ENCODE measurements around the gene TSACC. TPM values are rescaled to one million over a fixed set of nuclear protein-coding genes. Genes with fewer than 3 reads are reported as not detected.
"Not testable (repeated sequence)": the region's sequence is repeated elsewhere in the genome, so short reads cannot be mapped to it uniquely, and the experiment has no call there.

Gene TSACC
- total RNA-seq, 2 experiments from 2014 or later = 0.25 to 0.83 TPM

DNA sequence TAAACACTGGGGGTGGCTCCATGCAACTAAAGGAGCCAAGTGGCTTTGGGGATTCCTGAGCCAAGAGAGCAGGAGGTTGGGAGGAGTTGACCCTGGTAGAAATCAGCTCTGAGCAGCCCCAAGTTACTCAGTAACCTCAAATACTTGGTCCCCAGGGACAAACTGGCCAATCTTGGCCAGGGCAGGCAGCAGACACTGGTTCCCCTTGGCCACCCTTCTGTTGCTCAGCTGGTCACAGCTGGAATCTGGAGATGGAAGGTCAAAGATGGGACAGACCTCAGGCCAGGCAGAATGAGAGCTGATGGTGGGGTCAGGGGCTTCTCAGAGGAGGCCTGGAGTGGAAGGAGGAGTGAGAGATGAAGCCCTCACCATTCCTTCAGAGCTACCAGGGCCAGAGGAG is 27.4 kb downstream of the TSACC start:
- DNase-seq (no peak), ATAC-seq (no peak)
- Mint-ChIP-seq H3K27me3 (peaks cover 20% of the 10 kb centered on the region), H3K9me3 (ENCODE audit: low read depth) (no peaks in the 10 kb centered on the region), H3K4me3 (no peak overlapping the region), H3K27ac (no peak overlapping the region), H3K36me3 (ENCODE audit: low read depth) (no peaks in the 10 kb centered on the region), H3K4me1 (peaks cover 2% of the 10 kb centered on the region)
- CTCF ChIA-PET = interaction anchor here (0.8 to 1.1 kb wide), 4 partner anchors 9 to 146 kb away, joined by 3 to 4 read pairs (median 3); no protein-coding TSS in a partner anchor
- POLR2A ChIA-PET = no interaction called here
- intact Hi-C loops (cut with DNase I, micrococcal nuclease) = no loop called here

DNA sequence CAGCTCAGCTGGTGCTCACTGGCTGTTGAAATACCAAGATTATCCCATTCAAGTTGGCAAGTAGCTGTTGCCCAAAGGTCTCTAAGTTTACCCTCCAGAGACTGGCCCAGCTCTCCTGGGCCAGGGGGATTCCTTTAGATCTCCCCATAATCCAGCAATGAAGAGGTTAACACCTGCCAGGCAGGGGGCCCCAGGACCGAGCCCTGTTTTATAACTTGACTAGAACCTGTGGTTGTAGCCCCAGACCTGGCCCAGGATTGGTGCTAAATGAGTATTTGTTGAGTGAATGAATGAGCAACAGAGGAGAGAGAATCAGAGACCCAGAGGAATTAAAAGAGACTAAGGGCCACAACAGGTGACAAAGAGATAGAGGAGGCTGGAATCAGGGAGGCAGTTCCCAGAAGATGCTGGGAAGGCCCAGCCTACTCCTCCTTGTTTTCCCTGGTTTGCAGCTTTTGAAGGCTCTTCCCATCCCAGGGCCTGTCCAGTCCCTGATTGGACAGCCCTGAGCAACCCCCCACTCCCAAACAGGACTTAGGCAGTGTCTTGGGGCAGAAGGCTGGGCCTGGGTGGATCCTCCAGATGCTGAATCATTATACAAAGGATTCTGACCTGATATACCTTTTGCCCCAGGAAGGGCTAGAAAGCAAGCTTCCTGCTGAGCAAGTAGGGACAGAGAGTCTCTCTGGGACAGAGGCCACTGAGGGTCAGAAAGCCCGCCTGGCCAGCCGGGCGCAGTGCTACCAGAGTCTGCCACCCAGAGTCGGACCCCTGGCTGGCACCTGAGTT is 28.2 kb downstream of the TSACC start:
- no peak overlapping the region for H3K4me3 Mint-ChIP-seq
- intact Hi-C loops (cut with DNase I, micrococcal nuclease) = no loop called here
- H3K4me1 Mint-ChIP-seq = peaks cover 2% of the 10 kb centered on the region
- no peak for DNase-seq
- ATAC-seq = no peak
- H3K36me3 Mint-ChIP-seq (ENCODE audit: low read depth) = no peaks in the 10 kb centered on the region
- no peaks in the 10 kb centered on the region for H3K9me3 Mint-ChIP-seq (ENCODE audit: low read depth)
- CTCF ChIA-PET = interaction anchor here (1.0 to 1.1 kb wide), 3 partner anchors 10 to 80 kb away, joined by 3 to 4 read pairs (median 3); no protein-coding TSS in a partner anchor
- no peak overlapping the region for H3K27ac Mint-ChIP-seq
- H3K27me3 Mint-ChIP-seq = peaks cover 20% of the 10 kb centered on the region
- POLR2A ChIA-PET = interaction anchor here (0.6 kb wide), 1 partner anchor 207 kb away, joined by 3 read pairs; no protein-coding TSS in a partner anchor

DNA sequence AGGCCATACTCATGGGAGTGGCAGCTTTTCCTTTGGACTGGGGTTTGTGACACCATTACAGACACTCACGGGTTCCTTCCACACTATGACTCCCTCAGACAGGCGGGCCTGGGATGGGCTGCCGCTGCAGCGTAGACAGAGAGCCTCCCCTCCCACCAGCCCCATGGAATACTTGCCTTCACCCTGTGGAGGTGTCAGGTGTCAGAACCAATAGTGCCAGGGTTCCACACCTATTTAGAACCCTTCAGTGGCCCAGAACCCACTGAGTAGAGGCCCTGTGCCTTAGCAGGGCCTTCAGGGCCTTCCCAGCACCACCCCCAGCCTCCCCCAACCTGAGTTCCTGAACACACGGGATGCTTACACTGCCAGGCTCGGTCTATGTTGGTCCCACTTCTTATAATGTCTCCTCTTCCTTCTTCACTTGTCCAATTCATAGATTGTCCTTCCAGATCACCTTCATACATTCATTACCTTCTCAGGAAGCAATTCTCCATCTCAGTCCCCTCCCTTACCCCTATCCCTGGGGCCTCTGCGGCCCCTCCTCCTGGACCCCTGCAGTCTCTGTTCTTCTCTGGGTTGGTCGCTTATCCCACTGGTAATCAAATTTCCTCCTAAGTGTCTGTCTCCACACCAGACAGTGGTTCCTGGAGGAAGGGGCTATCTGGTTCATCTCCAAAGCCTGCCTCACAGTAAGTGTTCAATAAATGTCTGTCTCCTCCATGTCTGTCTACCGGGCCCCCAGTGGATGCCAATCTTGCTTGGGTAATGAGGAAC is 29.2 kb downstream of the TSACC start:
- Mint-ChIP-seq H3K9me3 (ENCODE audit: low read depth) (no peaks in the 10 kb centered on the region), H3K27ac (no peak overlapping the region), H3K4me1 (peaks cover 2% of the 10 kb centered on the region), H3K4me3 (no peak overlapping the region), H3K36me3 (ENCODE audit: low read depth) (no peaks in the 10 kb centered on the region), H3K27me3 (peaks cover 24% of the 10 kb centered on the region)
- ChIA-PET CTCF (no interaction called here), POLR2A (no interaction called here)
- intact Hi-C loops (cut with DNase I, micrococcal nuclease) = loop anchor here in 1 of 2 experiments (2.0 kb wide), 1 partner anchor 19 kb away; no protein-coding TSS in a partner anchor
- no peak for DNase-seq
- ATAC-seq = no peak

DNA sequence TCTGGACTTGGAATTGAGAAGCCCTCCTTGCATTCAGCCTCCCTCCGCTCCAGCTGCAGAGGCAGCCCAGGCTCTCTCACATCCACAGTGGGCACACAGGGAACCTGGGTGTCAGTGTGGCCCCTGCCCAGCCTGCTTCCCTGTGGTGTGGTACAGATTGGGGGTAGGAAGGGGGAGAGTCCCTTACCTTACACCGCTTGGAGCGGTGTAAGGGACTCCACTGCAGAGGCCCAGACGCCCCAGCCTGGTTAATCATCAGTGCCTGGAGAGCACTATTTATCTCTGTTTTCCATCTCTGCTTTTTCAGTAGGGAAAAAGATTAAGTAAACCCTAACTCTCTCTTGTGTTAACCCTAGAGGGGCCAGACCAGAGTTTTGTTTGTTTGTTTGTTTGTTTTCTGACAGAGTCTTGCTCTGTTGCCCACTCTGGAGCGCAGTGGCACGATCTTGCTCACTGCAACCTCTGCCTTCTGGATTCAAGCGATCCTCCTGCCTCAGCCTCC is 29.9 kb downstream of the TSACC start:
- Mint-ChIP-seq H3K4me1 (peaks cover 2% of the 10 kb centered on the region), H3K4me3 (no peak overlapping the region), H3K27me3 (peaks cover 26% of the 10 kb centered on the region), H3K36me3 (ENCODE audit: low read depth) (no peaks in the 10 kb centered on the region), H3K27ac (no peak overlapping the region), H3K9me3 (ENCODE audit: low read depth) (no peaks in the 10 kb centered on the region)
- intact Hi-C loops (cut with DNase I, micrococcal nuclease) = loop anchor here in 1 of 2 experiments (2.0 kb wide), 1 partner anchor 19 kb away; no protein-coding TSS in a partner anchor
- DNase-seq = no peak
- POLR2A ChIA-PET = no interaction called here
- no peak for ATAC-seq
- CTCF ChIA-PET = no interaction called here

DNA sequence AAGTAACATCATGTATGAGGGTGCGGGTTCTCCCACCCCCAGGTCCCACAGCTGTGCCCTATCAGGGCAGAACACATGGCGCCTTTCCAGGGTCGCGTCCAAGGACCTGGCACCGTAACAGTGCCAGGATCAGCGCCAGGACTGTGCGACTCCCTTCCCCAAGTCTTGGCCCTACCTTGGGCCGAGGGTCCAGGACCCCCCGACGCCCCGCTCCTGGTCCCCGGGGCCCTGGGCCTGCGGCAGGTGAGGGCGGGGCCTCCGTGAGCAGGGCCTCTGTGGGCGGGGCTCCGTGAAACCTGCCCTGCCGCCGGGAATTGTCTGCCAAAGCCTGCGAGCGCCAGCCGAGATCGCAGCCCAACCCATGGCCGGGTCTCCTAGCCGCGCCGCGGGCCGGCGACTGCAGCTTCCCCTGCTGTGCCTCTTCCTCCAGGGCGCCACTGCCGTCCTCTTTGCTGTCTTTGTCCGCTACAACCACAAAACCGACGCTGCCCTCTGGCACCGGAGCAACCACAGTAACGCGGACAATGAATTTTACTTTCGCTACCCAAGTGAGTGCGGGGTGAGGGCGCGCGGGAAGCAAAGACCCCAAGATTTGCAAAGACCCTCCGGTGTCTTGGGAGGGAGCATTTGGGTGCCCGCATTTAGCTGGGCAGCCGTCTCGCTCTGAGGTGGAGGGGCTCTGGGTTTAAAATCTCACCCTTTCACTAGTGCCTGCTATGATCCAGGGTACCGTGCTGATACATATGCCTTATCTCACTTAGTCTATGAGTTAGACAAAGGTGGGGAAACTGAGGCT is 30.8 kb downstream of the TSACC start, which contains the start of gene RHBG:
Gene RHBG, plus strand, starts transcription at position 323 of the 796 bp plus-strand sequence. Its CDS starts 39 bp downstream, at position 362.
- ATAC-seq (peak; percentile 51), DNase-seq (peak; percentile 35)
- POLR2A ChIA-PET = no interaction called here
- H3K36me3 Mint-ChIP-seq (ENCODE audit: low read depth) = no peaks in the 10 kb centered on the region
- CTCF ChIA-PET = interaction anchor here (0.6 to 1.4 kb wide), 2 partner anchors 16 to 253 kb away, joined by 3 to 7 read pairs; no protein-coding TSS in a partner anchor
- peaks cover 2% of the 10 kb centered on the region for H3K4me1 Mint-ChIP-seq
- H3K4me3 Mint-ChIP-seq = peak within 1 kb of the TSS; percentile 47
- no peaks in the 10 kb centered on the region for H3K9me3 Mint-ChIP-seq (ENCODE audit: low read depth)
- peaks cover 23% of the 10 kb centered on the region for H3K27me3 Mint-ChIP-seq
- no peak within 1 kb of the TSS for H3K27ac Mint-ChIP-seq
- intact Hi-C loops (cut with DNase I, micrococcal nuclease) = loop anchor here in 1 of 2 experiments (2.0 kb wide), 1 partner anchor 20 kb away; no protein-coding TSS in a partner anchor

DNA sequence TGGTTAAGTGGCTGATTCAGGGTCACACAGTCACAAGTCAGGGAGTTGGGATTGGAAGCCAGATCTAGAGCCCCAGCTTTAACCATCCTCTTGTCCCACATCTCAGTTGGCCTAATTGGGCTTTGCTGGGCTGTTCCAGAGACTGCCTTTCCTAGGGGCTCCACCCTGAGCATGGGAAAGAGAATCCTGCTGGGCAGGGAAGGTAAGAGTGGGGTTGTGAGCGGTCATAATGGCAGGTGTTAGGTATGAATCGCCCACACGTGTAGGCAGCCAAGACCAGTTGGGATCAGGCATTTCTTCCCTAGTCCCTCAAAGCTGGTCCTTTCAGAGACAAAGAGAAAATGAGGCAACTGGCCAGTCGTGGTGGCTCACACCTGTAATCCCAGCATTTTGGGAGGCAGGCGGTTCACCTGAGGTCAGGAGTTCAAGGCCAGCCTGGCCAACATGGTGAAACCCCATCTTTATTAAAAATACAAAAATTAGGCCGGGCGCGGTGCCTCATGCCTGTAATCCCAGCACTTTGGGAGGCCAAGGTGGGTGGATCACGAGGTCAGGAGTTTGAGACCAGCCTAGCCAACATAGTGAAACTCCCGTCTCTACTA is 31.5 kb downstream of the TSACC start:
- intact Hi-C loops (cut with DNase I, micrococcal nuclease) = loop anchor here in 1 of 2 experiments (2.0 to 10.0 kb wide), 2 partner anchors 21 to 185 kb away; no protein-coding TSS in a partner anchor
- H3K36me3 Mint-ChIP-seq (ENCODE audit: low read depth); ATAC-seq; H3K4me1 Mint-ChIP-seq; DNase-seq; H3K27ac Mint-ChIP-seq; H3K9me3 Mint-ChIP-seq (ENCODE audit: low read depth); POLR2A ChIA-PET: not testable (repeated sequence)
- peaks cover 22% of the 10 kb centered on the region for H3K27me3 Mint-ChIP-seq
- H3K4me3 Mint-ChIP-seq = peak overlapping the region; percentile 47
- CTCF ChIA-PET = interaction anchor here (0.6 to 1.4 kb wide), 3 partner anchors 16 to 253 kb away, joined by 3 to 7 read pairs (median 3); no protein-coding TSS in a partner anchor

DNA sequence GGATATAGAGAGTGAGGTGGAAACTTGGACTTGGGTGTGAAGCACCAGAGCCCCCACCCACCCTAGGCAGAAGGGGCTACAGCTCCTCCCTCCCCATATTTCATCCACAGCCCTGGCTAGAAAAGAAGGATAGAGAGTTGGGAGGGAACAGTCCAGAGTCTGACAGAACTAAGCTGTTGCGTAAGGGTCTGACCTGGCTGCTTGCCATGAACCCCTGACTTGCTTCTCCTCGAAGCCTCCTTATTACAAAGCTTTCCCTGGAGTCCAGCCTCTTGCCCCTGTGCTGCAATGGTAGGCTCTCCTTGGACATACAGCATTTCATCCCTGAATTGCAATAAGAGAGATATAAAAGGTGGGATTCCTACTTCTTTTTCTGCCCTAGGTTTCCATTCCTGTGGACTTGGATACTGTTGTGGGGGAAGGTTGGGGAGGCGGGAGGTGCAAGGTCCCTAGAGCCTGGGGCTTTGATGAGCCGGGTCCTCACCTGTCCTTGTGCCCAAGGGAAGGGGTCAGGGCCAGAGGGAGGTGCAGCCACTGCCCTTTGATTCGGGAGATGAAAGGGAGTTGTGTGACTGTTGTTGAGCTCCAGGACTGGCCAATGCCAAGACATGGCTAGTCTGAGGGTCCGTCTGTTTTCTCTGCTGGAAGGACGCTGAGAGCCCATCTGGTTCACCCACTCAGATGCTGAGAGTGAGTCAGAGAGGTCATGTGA is 33.4 kb downstream of the TSACC start:
- Mint-ChIP-seq H3K36me3 (ENCODE audit: low read depth) (no peaks in the 10 kb centered on the region), H3K4me1 (peaks cover 2% of the 10 kb centered on the region), H3K4me3 (no peak overlapping the region), H3K9me3 (ENCODE audit: low read depth) (no peaks in the 10 kb centered on the region), H3K27me3 (peaks cover 23% of the 10 kb centered on the region), H3K27ac (no peak overlapping the region)
- POLR2A ChIA-PET = no interaction called here
- CTCF ChIA-PET = interaction anchor here (0.5 to 1.9 kb wide), 8 partner anchors 9 to 308 kb away, joined by 3 to 14 read pairs (median 4); no protein-coding TSS in a partner anchor
- peak; percentile 58 for ATAC-seq
- DNase-seq = no peak
- intact Hi-C loops (cut with DNase I, micrococcal nuclease) = loop anchor here in 1 of 2 experiments (10.0 kb wide), 1 partner anchor 183 kb away; no protein-coding TSS in a partner anchor

DNA sequence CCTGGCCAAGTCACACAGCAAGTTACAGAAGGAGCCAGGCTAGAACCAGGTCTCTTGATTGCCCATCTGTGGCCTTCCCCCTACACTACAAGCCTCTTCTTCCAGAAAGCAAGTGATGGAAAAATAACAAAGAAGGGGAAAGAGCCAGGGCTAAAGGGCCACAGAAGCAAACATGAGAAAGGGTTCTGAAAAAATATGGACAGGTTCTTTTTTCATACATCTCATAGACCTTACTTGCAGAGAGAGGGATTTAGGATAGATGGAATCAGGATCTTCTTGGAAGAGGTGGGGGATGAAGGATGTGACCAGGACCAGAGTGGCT is 33.9 kb downstream of the TSACC start:
- peaks cover 23% of the 10 kb centered on the region for H3K27me3 Mint-ChIP-seq
- no peaks in the 10 kb centered on the region for H3K9me3 Mint-ChIP-seq (ENCODE audit: low read depth)
- peaks cover 2% of the 10 kb centered on the region for H3K4me1 Mint-ChIP-seq
- ChIA-PET POLR2A (no interaction called here), CTCF (interaction anchor here (1.6 to 1.9 kb wide), 2 partner anchors 14 to 73 kb away, joined by 4 to 6 read pairs; no protein-coding TSS in a partner anchor)
- no peak overlapping the region for H3K4me3 Mint-ChIP-seq
- ATAC-seq = no peak
- no peak for DNase-seq
- intact Hi-C loops (cut with DNase I, micrococcal nuclease) = loop anchor here in 1 of 2 experiments (10.0 kb wide), 1 partner anchor 183 kb away; no protein-coding TSS in a partner anchor
- H3K36me3 Mint-ChIP-seq (ENCODE audit: low read depth) = no peaks in the 10 kb centered on the region
- no peak overlapping the region for H3K27ac Mint-ChIP-seq

DNA sequence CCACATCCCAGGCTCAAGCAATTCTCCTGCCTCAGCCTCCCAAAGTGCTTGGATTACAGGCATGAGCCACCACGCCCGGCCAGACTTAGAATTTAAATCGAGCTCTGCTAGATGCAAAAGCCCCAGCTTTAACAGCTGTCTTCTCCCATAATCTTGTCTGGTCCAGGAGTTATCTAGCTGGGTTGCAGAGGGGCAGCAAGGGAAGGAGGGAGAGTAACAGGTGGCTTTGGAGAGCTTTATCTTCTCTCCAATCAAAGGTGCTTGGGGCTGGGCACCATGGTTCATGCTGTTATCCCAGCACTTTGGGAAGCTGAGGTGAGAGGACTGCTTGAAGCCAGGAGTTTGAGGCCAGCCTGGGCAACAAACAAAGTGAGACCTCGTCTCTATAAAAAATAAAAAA is 34.5 kb downstream of the TSACC start:
- no peak overlapping the region for H3K4me3 Mint-ChIP-seq
- H3K27me3 Mint-ChIP-seq = peaks cover 25% of the 10 kb centered on the region
- CTCF ChIA-PET = interaction anchor here (0.7 to 1.9 kb wide), 3 partner anchors 13 to 73 kb away, joined by 3 to 6 read pairs (median 4); no protein-coding TSS in a partner anchor
- DNase-seq (no peak), ATAC-seq (no peak)
- H3K27ac Mint-ChIP-seq = no peak overlapping the region
- POLR2A ChIA-PET = no interaction called here
- intact Hi-C loops (cut with DNase I, micrococcal nuclease) = loop anchor here in 1 of 2 experiments (10.0 kb wide), 1 partner anchor 182 kb away; no protein-coding TSS in a partner anchor
- no peaks in the 10 kb centered on the region for H3K9me3 Mint-ChIP-seq (ENCODE audit: low read depth)
- H3K36me3 Mint-ChIP-seq (ENCODE audit: low read depth) = no peaks in the 10 kb centered on the region
- H3K4me1 Mint-ChIP-seq = peaks cover 2% of the 10 kb centered on the region

DNA sequence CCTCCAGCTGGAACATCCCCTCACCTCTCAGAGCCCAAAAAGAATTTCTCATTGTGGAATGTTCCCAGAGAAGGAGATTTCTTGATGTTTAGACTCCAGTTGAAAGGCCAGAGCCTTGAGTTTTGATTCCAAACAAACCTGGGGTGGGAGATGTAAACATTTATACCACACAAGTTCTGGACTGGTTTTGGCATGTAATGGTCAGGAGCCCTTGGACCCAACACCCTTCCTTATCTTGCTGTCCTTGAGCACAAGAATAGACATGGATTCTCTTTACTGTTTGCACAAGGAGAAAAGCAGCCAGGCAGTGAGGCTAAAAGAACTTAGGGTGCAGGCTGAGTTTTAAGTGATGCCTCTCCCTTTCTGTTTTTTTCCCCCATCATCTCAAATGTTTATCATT is 35.2 kb downstream of the TSACC start:
- H3K4me1 Mint-ChIP-seq = peaks cover 2% of the 10 kb centered on the region
- no peak overlapping the region for H3K27ac Mint-ChIP-seq
- ATAC-seq (no peak), DNase-seq (no peak)
- ChIA-PET CTCF (interaction anchor here (0.7 to 1.9 kb wide), 3 partner anchors 12 to 72 kb away, joined by 3 to 6 read pairs (median 4); no protein-coding TSS in a partner anchor), POLR2A (no interaction called here)
- no peak overlapping the region for H3K4me3 Mint-ChIP-seq
- intact Hi-C loops (cut with DNase I, micrococcal nuclease) = loop anchor here in 1 of 2 experiments (10.0 kb wide), 1 partner anchor 181 kb away; no protein-coding TSS in a partner anchor
- H3K9me3 Mint-ChIP-seq (ENCODE audit: low read depth) = no peaks in the 10 kb centered on the region
- peaks cover 23% of the 10 kb centered on the region for H3K27me3 Mint-ChIP-seq
- H3K36me3 Mint-ChIP-seq (ENCODE audit: low read depth) = no peaks in the 10 kb centered on the region

All from activated CD4-positive, alpha-beta T cell treated with anti-CD3 and anti-CD28 coated beads for 36 hours (primary cell).